ENCODE data around the gene DNAH17.
A peak's percentile ranks its signal among the peaks of the same experiment; 100 is the strongest.

Gene DNAH17

GRCh38 chr17:78473951-78474613, 103.1 kb downstream of the DNAH17 start:
- H3K27me3 ChIP-seq (replicated peaks; ENCODE audit: insufficient read depth, low read length), result 0 out of 2 replicates have a peak, but pooled peaks cover 3% of the 10 kb centered on the region
- no peaks in the 10 kb centered on the region for H3K79me2 ChIP-seq (ENCODE audit: low read length)
- no peak overlapping the region for H2AFZ ChIP-seq (ENCODE audit: low read length)
- peak overlapping the region; percentile 11; the same call in 1 of the 2 replicates for H3K4me2 ChIP-seq (ENCODE audit: low read depth, low read length)
- DNase-seq, result no peak
- peaks cover 17% of the 10 kb centered on the region for H3F3A ChIP-seq (ENCODE audit: insufficient read depth, low read length)
- no peaks in the 10 kb centered on the region for H3K9me3 ChIP-seq (replicated peaks; ENCODE audit: insufficient read depth, low read length)
- no peaks in the 10 kb centered on the region for H4K20me1 ChIP-seq (ENCODE audit: insufficient read depth, low read length)
- H3K9ac ChIP-seq (ENCODE audit: low read length), result no peak overlapping the region
- H3K36me3 ChIP-seq (replicated peaks; ENCODE audit: insufficient read depth, low read length), result no peaks in the 10 kb centered on the region
- H3K9me2 ChIP-seq (replicated peaks; ENCODE audit: insufficient read depth, low read length), result no peaks in the 10 kb centered on the region
- peak overlapping the region; percentile 53; the same call in 1 of the 2 replicates for H3K27ac ChIP-seq (ENCODE audit: low read length)
- no peak overlapping the region for H3K4me3 ChIP-seq (ENCODE audit: low read length)
- TF ChIP-seq EZH2phosphoT487 (IDR thresholded peaks at IDR 0.05; ENCODE audit: low read length) (no peak), CTCF (IDR thresholded peaks at IDR 0.05; ENCODE audit: low read length) (no peak), EZH2 (optimal IDR thresholded peaks at IDR 0.05; ENCODE audit: low read depth, low read length) (no peak)
- peaks cover 26% of the 10 kb centered on the region for H3K4me1 ChIP-seq (ENCODE audit: low read length)

GRCh38 chr17:78472035-78472905, 104.9 kb downstream of the DNAH17 start:
- Histone ChIP-seq H3K79me2 (ENCODE audit: low read length) (no peaks in the 10 kb centered on the region), H3K27me3 (replicated peaks; ENCODE audit: insufficient read depth, low read length) (peaks cover 4% of the 10 kb centered on the region; the same call in 1 of the 2 replicates), H3F3A (ENCODE audit: insufficient read depth, low read length) (peaks cover 17% of the 10 kb centered on the region), H3K9ac (ENCODE audit: low read length) (no peak overlapping the region), H3K4me3 (ENCODE audit: low read length) (no peak overlapping the region), H3K27ac (ENCODE audit: low read length) (peak overlapping the region; percentile 43; the same call in 1 of the 2 replicates), H3K36me3 (replicated peaks; ENCODE audit: insufficient read depth, low read length) (no peaks in the 10 kb centered on the region), H2AFZ (ENCODE audit: low read length) (no peak overlapping the region), H3K9me3 (replicated peaks; ENCODE audit: insufficient read depth, low read length) (no peaks in the 10 kb centered on the region), H3K9me2 (replicated peaks; ENCODE audit: insufficient read depth, low read length) (no peaks in the 10 kb centered on the region), H4K20me1 (ENCODE audit: insufficient read depth, low read length) (no peaks in the 10 kb centered on the region), H3K4me2 (ENCODE audit: low read depth, low read length) (peak overlapping the region; percentile 22; the same call in 1 of the 2 replicates), H3K4me1 (ENCODE audit: low read length) (peaks cover 26% of the 10 kb centered on the region)
- DNase-seq, result peak; percentile 84
- TF ChIP-seq CTCF (IDR thresholded peaks at IDR 0.05; ENCODE audit: low read length) (no peak), EZH2phosphoT487 (IDR thresholded peaks at IDR 0.05; ENCODE audit: low read length) (no peak)

- H3K4me3 ChIP-seq (ENCODE audit: low read length), result no peak overlapping the region
- TF ChIP-seq EZH2 (optimal IDR thresholded peaks at IDR 0.05; ENCODE audit: low read depth, low read length) (no peak), EZH2phosphoT487 (IDR thresholded peaks at IDR 0.05; ENCODE audit: low read length) (no peak), CTCF (IDR thresholded peaks at IDR 0.05; ENCODE audit: low read length) (no peak)
- no peaks in the 10 kb centered on the region for H3K36me3 ChIP-seq (replicated peaks; ENCODE audit: insufficient read depth, low read length)
- no peaks in the 10 kb centered on the region for H3K9me2 ChIP-seq (replicated peaks; ENCODE audit: insufficient read depth, low read length)
- no peak overlapping the region for H2AFZ ChIP-seq (ENCODE audit: low read length)
- no peak overlapping the region for H3K9ac ChIP-seq (ENCODE audit: low read length)
- no peaks in the 10 kb centered on the region for H3K9me3 ChIP-seq (replicated peaks; ENCODE audit: insufficient read depth, low read length)
- H4K20me1 ChIP-seq (ENCODE audit: insufficient read depth, low read length), result no peaks in the 10 kb centered on the region
- no peaks in the 10 kb centered on the region for H3K79me2 ChIP-seq (ENCODE audit: low read length)
- H3F3A ChIP-seq (ENCODE audit: insufficient read depth, low read length), result peaks cover 17% of the 10 kb centered on the region
- H3K27me3 ChIP-seq (replicated peaks; ENCODE audit: insufficient read depth, low read length), result peaks cover 4% of the 10 kb centered on the region
- DNase-seq, result no peak
- H3K4me1 ChIP-seq (ENCODE audit: low read length), result peaks cover 26% of the 10 kb centered on the region
- no peak overlapping the region for H3K27ac ChIP-seq (ENCODE audit: low read length)
- H3K4me2 ChIP-seq (ENCODE audit: low read depth, low read length), result no peak overlapping the region
Observed at GRCh38 chr17:78471635-78472034, 105.6 kb downstream of the DNAH17 start.

All from MM.1S (cell line).